HG02981 (cell line): Measurements from ENCODE around the gene LCE3E.

Experiments used
- ATAC-seq: cut with Tn5 transposase; IDR thresholded peaks from one replicate; pipeline ENCODE4 v1.9.1; 2021; ENCODE audit warnings: mild to moderate bottlenecking, moderate library complexity; ENCODE audit not compliant: unreplicated experiment

LCE3E gene

GRCh38 chr1:152517237-152517811, 49.3 kb downstream of the LCE3E start:
- ATAC-seq, result no peak

DNA sequence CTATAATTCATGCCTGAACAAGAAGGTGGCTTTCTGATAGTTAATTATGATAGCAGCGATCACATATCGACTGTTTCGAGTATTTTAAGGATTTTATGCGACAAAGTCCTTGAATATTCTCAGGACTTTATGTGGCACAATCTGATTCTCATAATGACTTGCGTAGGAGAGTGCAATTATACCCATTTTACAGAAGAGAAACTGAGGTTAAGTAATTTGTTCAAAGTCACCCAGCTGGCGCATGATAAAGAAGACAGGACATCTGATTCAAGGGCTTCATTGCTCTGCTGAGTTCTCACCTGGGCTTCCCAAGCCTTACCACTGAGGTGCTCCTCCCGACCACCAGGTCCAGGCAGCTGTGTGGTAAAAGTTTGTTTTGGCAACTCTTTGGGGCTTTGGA, 50.5 kb downstream of the LCE3E start:
- no peak for ATAC-seq
